ENCODE measurements around the gene IRAK4.
"Not testable (repeated sequence)": the region's sequence is repeated elsewhere in the genome, so short reads cannot be mapped to it uniquely, and the experiment has no call there.

IRAK4 gene

GRCh38 chr12:43758728-43759563 is at the start of gene IRAK4, which contains the start of gene PUS7L:
Gene IRAK4, plus strand, starts transcription at chr12:43758951. Its CDS starts 9,161 bp downstream, at chr12:43768112.
Gene PUS7L, minus strand, starts transcription at chr12:43758790. Its CDS starts 3,545 bp downstream, at chr12:43755245.
- peak; percentile 97 for DNase-seq

- DNase-seq: no peak
Observed at GRCh38 chr12:43711348-43711747, 47.4 kb upstream of the IRAK4 start.

GRCh38 chr12:43722621-43723020 is 36.1 kb upstream of the IRAK4 start:
- DNase-seq: no peak

- no peak for DNase-seq
Observed at GRCh38 chr12:43723134-43723533, 35.6 kb upstream of the IRAK4 start.

GRCh38 chr12:43728117-43728516 is 30.6 kb upstream of the IRAK4 start:
- DNase-seq: no peak

- DNase-seq: no peak
Observed at GRCh38 chr12:43728698-43729097, 30.1 kb upstream of the IRAK4 start.

- DNase-seq: no peak
Observed at GRCh38 chr12:43730283-43730682, 28.5 kb upstream of the IRAK4 start.

GRCh38 chr12:43733687-43734086 is 25.1 kb upstream of the IRAK4 start:
- DNase-seq: no peak

GRCh38 chr12:43736927-43737440 is 21.8 kb upstream of the IRAK4 start:
- peak; percentile 29 for DNase-seq

GRCh38 chr12:43737646-43738045 is 21.1 kb upstream of the IRAK4 start:
- peak; percentile 78 for DNase-seq

- DNase-seq: peak; percentile 53
Observed at GRCh38 chr12:43740511-43741100, 18.1 kb upstream of the IRAK4 start.

- DNase-seq: peak; percentile 87
Observed at GRCh38 chr12:43742106-43742505, 16.6 kb upstream of the IRAK4 start.

- no peak for DNase-seq
Observed at GRCh38 chr12:43744826-43745225, 13.9 kb upstream of the IRAK4 start.

GRCh38 chr12:43749016-43749415 is 9.7 kb upstream of the IRAK4 start:
- DNase-seq: no peak

- DNase-seq: no peak
Observed at GRCh38 chr12:43750814-43751213, 7.9 kb upstream of the IRAK4 start.

GRCh38 chr12:43751360-43751759 is 7.4 kb upstream of the IRAK4 start:
- not testable (repeated sequence) for DNase-seq

GRCh38 chr12:43754015-43754414 is 4.7 kb upstream of the IRAK4 start:
- no peak for DNase-seq

GRCh38 chr12:43758247-43758727 is 464 bp upstream of the IRAK4 start:
- peak; percentile 19 for DNase-seq

- DNase-seq: no peak
Observed at GRCh38 chr12:43760396-43760795, 1.6 kb downstream of the IRAK4 start.

GRCh38 chr12:43761500-43761899 is 2.7 kb downstream of the IRAK4 start:
- no peak for DNase-seq

GRCh38 chr12:43762596-43762995 is 3.8 kb downstream of the IRAK4 start:
- DNase-seq: no peak

- DNase-seq: no peak
Observed at GRCh38 chr12:43763769-43764168, 5.0 kb downstream of the IRAK4 start.

- DNase-seq: no peak
Observed at GRCh38 chr12:43764528-43764927, 5.8 kb downstream of the IRAK4 start.

- peak; percentile 33 for DNase-seq
Observed at GRCh38 chr12:43766291-43766690, 7.5 kb downstream of the IRAK4 start.
